Stimulated activated CD4-positive, alpha-beta T cell treated with anti-CD3 and anti-CD28 coated beads, TNF-alpha, amount 100 ng/mL, for 24 hours (primary cell): Measurements from ENCODE around the gene EFHC1.
"Not testable (repeated sequence)": the region's sequence is repeated elsewhere in the genome, so short reads cannot be mapped to it uniquely, and the experiment has no call there.

Experiments used
- DNase-seq, 3 experiments: peaks; one replicate each; pipeline ENCODE4 v3.0.0-alpha.2; 2020; ENCODE audit warnings: low read depth in 3 of 3

Gene EFHC1

GRCh38 chr6:52419809-52420667 lies at the start of gene EFHC1:
EFHC1 (plus strand) TSS chr6:52420342; CDS start chr6:52420411, 69 bp downstream.
- DNase-seq = peak; percentile 96 to 99 (median 98)

- no peak for DNase-seq
Observed at GRCh38 chr6:52371656-52372191, 48.4 kb upstream of the EFHC1 start.

DNA sequence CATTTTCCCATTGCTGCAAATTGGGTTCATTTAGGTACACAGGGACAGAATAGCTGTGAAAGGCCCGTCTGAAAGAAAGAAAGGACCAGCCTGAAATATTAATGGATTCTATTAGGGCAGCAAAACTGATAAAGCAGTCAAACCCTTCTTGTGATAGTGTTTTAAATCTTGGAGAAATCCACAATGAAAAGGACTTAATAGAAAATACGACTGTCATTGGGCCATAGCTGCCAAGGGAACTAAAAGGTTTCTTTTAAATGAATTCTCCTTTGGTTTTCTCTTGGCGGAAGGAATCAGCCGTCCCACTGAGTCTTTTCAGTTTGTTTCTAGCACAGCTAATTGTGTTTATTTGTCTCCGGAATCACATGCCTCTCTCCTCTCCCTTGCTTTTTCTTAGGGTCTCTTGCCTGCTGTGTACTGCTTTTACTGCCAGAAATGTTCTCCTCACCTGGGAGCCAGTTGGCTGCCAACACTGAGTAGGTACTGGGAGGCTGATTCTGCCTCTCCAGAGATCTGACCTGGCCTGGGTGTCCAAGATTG lies 46.9 kb upstream of the EFHC1 start:
- no peak for DNase-seq

GRCh38 chr6:52374247-52374646 lies 45.9 kb upstream of the EFHC1 start:
- DNase-seq = no peak

DNA sequence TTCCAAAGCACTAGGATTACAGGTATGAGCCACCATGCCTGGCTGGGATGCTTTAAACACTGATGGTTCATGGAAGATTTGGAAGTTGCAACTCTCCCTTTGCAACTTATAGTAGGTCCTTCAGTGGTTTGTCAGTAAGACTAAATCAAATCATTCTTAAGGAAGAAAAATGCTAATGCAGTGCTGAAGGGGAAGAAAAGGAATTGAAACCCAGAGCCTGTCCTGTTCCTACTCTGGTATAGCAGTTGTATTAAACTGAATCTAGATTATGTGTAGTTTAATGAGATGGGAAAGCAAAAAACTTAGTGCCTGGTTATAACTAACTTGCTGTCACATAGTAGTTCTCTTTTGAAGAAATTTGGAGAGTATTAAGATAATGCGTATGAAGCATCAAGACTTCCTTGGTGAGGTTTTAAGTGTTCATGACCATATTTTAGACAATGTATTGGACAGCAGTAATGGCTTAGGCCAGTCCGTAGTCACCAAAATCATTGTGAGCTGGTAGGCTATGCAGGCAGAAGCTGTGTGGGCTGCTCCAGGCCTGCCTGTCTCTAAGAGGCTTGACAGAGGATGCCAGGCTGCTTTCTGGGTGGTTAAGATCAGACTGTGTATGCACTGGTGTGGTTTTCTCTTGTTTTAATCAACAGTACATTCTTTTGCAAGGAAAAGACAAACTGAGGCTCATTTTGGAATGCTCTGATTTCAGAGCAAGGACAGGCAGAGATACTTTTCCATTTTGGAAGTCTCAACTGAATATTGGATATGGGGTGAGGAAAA lies 44.2 kb upstream of the EFHC1 start:
- no peak for DNase-seq

DNA sequence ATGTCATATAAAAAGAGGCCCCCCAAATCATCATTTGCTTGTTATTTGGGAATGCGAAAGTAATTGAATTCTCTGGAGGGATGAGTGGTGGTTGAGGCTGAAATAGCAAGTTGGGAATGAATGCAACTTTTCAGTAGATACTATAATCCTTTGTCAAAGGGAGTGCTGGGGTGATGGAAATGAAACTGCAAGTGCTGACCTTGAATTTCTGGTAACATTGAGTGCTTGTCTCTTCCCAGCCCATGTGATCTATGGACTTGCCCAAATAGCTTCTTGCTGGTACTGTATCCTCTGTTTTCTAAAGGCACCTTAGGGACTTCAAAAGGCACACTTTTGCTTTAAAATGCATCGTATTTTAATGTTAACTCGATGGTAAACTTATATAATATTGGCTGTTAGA lies 43.4 kb upstream of the EFHC1 start:
- no peak for DNase-seq

- no peak for DNase-seq
Observed at GRCh38 chr6:52377538-52378221, 42.5 kb upstream of the EFHC1 start.

DNA sequence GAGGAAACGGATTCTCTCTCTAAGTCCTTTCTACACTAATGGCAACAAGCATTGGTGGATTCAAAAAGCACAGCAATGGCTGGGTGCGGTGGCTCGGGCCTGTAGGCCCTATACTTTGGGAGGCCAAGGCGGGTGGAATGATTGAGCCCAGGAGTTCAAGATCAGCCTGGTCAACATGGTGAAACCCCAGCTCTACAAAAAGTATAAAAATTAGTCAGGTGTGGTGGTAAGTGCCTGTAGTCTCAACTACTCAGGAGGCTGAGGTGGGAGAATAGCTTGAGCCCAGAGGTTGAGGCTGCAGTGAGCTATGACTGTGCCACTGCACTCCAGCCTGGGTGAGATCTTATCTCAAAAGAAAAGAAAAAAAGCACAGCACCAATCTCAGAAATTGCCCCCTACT lies 38.9 kb upstream of the EFHC1 start:
- DNase-seq = no peak

GRCh38 chr6:52384145-52384766 lies 35.9 kb upstream of the EFHC1 start:
- no peak for DNase-seq

DNA sequence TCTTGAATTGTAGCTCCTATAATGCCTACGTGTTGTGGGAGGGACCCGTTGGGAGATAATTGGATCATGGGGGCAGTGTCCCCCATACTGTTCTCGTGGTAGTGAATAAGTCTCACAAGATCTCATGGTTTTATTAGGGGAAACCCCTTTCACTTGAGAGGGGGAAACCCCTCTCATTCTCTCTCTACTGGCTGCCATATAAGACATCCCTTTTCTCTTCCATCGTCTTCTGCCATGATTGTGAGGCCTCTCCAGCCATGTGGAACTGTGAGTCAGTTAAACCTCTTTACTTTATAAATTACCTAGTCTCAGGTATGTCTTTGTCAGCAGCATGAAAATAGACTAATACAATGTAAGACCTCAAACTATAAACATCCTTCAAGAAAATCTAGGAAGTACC lies 35.1 kb upstream of the EFHC1 start:
- DNase-seq = no peak

DNA sequence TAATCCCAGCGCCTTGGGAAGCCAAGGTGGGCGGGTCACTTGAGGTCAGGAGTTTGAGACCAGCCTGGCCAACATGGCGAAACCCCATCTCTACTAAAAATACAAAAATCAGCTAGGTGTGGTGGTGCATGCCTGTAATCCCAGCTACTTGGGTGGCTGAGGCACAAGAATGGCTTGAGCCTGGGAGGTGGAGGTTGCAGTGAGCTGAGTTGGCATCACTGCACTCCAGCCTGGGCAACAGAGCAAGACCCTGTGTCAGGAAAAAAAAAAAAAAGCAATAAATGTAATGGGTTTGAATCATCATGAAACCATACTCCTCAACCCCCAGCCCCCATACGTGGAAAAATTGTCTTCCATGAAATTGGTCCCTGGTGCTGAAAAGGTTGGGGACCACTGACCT lies 32.0 kb upstream of the EFHC1 start:
- not testable (repeated sequence) for DNase-seq

GRCh38 chr6:52388790-52389189 lies 31.4 kb upstream of the EFHC1 start:
- no peak for DNase-seq

- no peak for DNase-seq
Observed at GRCh38 chr6:52389264-52389625, 30.9 kb upstream of the EFHC1 start.

- peak in 2 of 3 experiments; percentile 34 to 56 for DNase-seq
Observed at GRCh38 chr6:52389626-52390360, 30.3 kb upstream of the EFHC1 start.

DNA sequence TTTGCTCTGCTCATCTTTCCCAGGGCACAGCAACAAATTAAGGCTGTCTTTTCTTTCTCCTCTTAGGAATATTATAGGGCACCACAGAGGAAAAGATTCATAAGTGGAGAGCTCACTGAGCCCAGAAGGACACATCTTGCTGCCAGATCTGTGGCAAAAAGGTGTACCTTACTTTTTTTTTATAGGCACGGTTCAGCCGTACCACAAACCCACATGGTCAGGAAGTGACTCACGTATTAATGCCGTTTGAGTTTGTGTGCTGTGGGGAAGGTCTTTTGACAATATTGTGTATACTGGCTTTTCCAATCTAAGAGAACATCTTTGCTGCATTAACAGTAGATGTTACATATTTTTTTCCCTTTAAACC lies 29.8 kb upstream of the EFHC1 start:
- DNase-seq = peak in 2 of 3 experiments; percentile 23 to 38

DNA sequence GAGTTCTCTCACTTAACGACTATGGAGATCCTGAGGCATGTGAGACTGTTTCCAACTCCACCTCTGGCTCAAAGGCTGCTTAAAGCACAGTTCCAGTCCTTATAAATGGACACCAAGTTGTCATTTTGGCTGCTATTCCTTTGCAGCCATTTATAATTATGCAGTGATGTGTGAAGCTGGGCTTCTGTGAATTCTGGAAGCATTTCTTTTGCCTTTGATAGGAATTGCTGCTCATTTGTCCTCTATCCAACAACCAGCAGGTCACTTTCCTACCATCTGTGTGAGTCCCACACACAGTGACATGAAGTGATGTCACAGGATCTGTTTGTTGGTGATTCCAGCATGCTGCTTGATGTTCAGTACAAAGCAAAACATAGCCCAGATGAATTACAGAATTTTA lies 28.5 kb upstream of the EFHC1 start:
- DNase-seq = no peak

DNA sequence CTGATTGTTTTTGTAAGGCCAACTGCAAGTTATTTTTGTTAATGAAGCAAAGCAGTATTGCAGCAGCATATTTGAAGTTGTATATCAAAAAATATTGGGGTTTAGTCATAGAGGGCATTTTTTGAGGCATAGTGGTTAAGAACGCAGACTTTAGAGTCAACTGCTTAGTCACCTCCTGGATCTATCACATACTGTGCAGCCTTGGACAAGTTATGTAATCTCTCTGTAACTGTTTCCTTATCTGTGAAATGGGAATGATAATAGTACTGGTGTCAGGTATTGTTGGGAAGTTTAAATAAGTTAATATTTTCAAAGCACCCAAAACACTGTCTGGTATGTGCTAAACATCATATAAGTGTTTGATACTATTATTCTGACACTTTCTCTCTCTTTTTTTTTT lies 27.2 kb upstream of the EFHC1 start:
- no peak for DNase-seq

GRCh38 chr6:52393780-52394179 lies 26.4 kb upstream of the EFHC1 start:
- no peak for DNase-seq

DNA sequence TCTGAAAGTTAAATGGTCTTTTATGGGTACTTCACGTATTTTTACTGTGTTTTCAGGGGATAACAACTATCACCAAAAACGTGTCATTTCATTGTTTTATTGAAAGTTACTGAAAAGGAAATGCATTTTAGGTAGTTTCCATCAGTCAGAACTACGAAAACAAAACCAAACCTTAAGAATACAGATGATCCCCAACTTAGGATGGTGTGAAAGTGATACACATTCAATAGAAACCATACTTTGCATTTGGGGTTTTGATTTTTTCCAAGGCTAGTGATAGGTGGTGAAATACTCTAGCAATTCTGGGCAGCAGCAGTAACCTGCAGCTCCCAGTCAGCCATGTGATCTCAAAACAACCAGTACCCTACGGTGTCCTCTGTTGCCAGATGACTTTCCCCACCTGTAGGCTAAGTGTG lies 25.9 kb upstream of the EFHC1 start:
- no peak for DNase-seq

DNA sequence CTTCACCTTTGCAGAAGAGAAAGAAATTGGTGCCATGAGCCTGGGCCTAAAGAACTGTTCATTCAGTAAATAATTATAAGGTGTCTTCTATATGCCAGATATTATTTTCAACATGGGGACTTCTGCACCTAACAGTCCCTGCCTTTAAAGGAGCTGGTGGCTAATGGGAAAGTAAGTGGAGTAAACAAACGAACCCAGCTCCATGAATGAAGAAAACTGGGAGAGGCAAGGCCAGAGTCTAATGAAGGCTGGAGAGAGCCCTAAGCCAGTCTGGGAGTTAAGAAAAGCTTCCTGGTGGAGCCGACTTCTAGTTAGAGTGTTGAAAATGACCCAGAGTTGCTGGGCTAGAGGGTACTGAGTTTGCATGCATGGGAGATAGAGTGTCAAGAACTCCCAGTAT lies 24.2 kb upstream of the EFHC1 start:
- DNase-seq = no peak
